ENCODE data around the gene JAZF1. TPM values are rescaled to one million over a fixed set of nuclear protein-coding genes. Genes with fewer than 3 reads are reported as not detected.

The JAZF1 gene
- total RNA-seq, 1 experiment from 2014 or later = 9.1 TPM

- TF ChIP-seq, protein P1, sequence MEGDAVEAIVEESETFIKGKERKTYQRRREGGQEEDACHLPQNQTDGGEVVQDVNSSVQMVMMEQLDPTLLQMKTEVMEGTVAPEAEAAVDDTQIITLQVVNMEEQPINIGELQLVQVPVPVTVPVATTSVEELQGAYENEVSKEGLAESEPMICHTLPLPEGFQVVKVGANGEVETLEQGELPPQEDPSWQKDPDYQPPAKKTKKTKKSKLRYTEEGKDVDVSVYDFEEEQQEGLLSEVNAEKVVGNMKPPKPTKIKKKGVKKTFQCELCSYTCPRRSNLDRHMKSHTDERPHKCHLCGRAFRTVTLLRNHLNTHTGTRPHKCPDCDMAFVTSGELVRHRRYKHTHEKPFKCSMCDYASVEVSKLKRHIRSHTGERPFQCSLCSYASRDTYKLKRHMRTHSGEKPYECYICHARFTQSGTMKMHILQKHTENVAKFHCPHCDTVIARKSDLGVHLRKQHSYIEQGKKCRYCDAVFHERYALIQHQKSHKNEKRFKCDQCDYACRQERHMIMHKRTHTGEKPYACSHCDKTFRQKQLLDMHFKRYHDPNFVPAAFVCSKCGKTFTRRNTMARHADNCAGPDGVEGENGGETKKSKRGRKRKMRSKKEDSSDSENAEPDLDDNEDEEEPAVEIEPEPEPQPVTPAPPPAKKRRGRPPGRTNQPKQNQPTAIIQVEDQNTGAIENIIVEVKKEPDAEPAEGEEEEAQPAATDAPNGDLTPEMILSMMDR (conservative IDR thresholded peaks at IDR 0.05) = no peak
- no peaks in the 10 kb centered on the region for H3K27me3 ChIP-seq (ENCODE audit: insufficient read depth, low read length)
- H2BK15ac ChIP-seq (ENCODE audit: low read depth, low read length) = no peak overlapping the region
- peaks cover 8% of the 10 kb centered on the region; the same call in 1 of the 2 replicates for H3K79me2 ChIP-seq (ENCODE audit: insufficient read depth, low read length)
- no peak overlapping the region for H2BK5ac ChIP-seq (ENCODE audit: insufficient read length, low read length)
- H3K4me1 ChIP-seq (ENCODE audit: insufficient read depth, low read length) = peaks cover 16% of the 10 kb centered on the region
- no peak overlapping the region for H2BK12ac ChIP-seq (ENCODE audit: insufficient read length, low read depth, low read length)
- H3K4me1 Mint-ChIP-seq = peaks cover 25 to 51% of the 10 kb centered on the region in 2 experiments
- H4K20me1 ChIP-seq (ENCODE audit: control insufficient read depth, insufficient read depth, insufficient read length) = no peaks in the 10 kb centered on the region
- H2BK120ac ChIP-seq (ENCODE audit: low read depth, low read length, poor library complexity, severe bottlenecking) = no peak overlapping the region
- no peaks in the 10 kb centered on the region for H3K9me3 Mint-ChIP-seq
- no peaks in the 10 kb centered on the region for H3K23me2 ChIP-seq (ENCODE audit: insufficient read length, low read depth, low read length, poor library complexity, severe bottlenecking)
- no peak overlapping the region for H2AK5ac ChIP-seq (ENCODE audit: insufficient read length, low read length)
- no peaks in the 10 kb centered on the region for H3K79me1 ChIP-seq (ENCODE audit: insufficient read depth, low read depth, low read length, poor library complexity, severe bottlenecking)
- no peaks in the 10 kb centered on the region for H3K36me3 Mint-ChIP-seq (ENCODE audit: insufficient read depth in 1 of 3, low read depth in 3 of 3)
- no peaks in the 10 kb centered on the region for H3K9me3 ChIP-seq (ENCODE audit: control insufficient read depth, low read depth, low read length)
- H3K18ac ChIP-seq (ENCODE audit: insufficient read length, low read depth, low read length) = no peak overlapping the region
- H3K23ac ChIP-seq (ENCODE audit: insufficient read length, low read depth, low read length) = no peak overlapping the region
- no peaks in the 10 kb centered on the region for H3K27me3 Mint-ChIP-seq (ENCODE audit: low read depth)
- H4K5ac ChIP-seq (ENCODE audit: insufficient read length, low read depth, low read length) = no peak overlapping the region
- H3K27ac ChIP-seq (ENCODE audit: insufficient read length, low read depth, low read length) = no peak overlapping the region
- H2AFZ ChIP-seq (ENCODE audit: low read length) = no peak overlapping the region
- H3K4me2 ChIP-seq (ENCODE audit: insufficient read depth, insufficient read length, low read length) = no peak overlapping the region
- H3K27ac Mint-ChIP-seq = no peak overlapping the region
- no peak overlapping the region for H4K91ac ChIP-seq (ENCODE audit: insufficient read length, low read depth, low read length)
- H3K4me3 Mint-ChIP-seq = no peak overlapping the region
- no peak overlapping the region for H4K8ac ChIP-seq (replicated peaks; ENCODE audit: insufficient read length, low read depth, low read length)
- no CpG with 5 or more reads among the region's 3 CpGs for WGBS (ENCODE audit: extremely low coverage, insufficient read length, low lambda C conversion rate)
- no peak overlapping the region for H2BK20ac ChIP-seq (ENCODE audit: low read depth, low read length, poor library complexity, severe bottlenecking)
- no peak overlapping the region for H3K56ac ChIP-seq (ENCODE audit: insufficient read length, low read depth, low read length)
- no peak overlapping the region for H3K9ac ChIP-seq (ENCODE audit: extremely low read depth, insufficient read length, low read length)
- no peak for DNase-seq
- H3K14ac ChIP-seq (ENCODE audit: insufficient read depth, low read length) = no peak overlapping the region
- H3T11ph ChIP-seq (ENCODE audit: low read length) = no peak overlapping the region
- no peak overlapping the region for H3K4ac ChIP-seq (ENCODE audit: low read depth, low read length)
Observed at GRCh38 chr7:28172958-28173357, 7.6 kb downstream of the JAZF1 start.
